K562 (cell line): Measurements from ENCODE around the gene DGKB. TPM values are rescaled to one million over a fixed set of nuclear protein-coding genes. Genes with fewer than 3 reads are reported as not detected.

Experiments
- ATAC-seq: fragments of 200-7000 bp; cut with Tn5 transposase; 3 replicates; pipeline ENCODE4 v1.9.1; 2020; ENCODE audit warnings: moderate library complexity
- BruUV-seq: library from RNA; stranded (reverse); fragments of 400-500 nt; replicated peaks from 2 replicates; lab custom pipeline; 2021; lab: Mats Ljungman, UMichigan
- CTCF ChIA-PET: fragments of 300-600 bp; formaldehyde crosslinking; extraction: SDS; loops from one replicate; lab custom pipeline; 2021; ENCODE audit warnings: low intra/inter-chr PET ratio; lab: Yijun Ruan, JAX
- POLR2A ChIA-PET: fragments of 300-600, 350-650 bp; sonication (Branson Sonifier 250); formaldehyde crosslinking; extraction: SDS; loops from one replicate; lab custom pipeline; 2021; ENCODE audit warnings: antibody characterized with exemption, inconsistent platforms; lab: Yijun Ruan, JAX
- DNase-seq, 4 experiments: peaks; one replicate each; pipeline versions ENCODE4 v3.0.0 to v3.0.0-alpha.2; 2011 to 2018; ENCODE audit warnings: low spot score in 3 of 4, mixed read lengths in 3 of 4; ENCODE audit errors: extremely low read depth in 1 of 4
- FAIRE-seq: peaks from 2 replicates; lab custom pipeline; 2011; peaks lifted over from hg19 to GRCh38; lab: Jason Lieb, UNC
- H2AFZ ChIP-seq: 2 replicates; pipeline ENCODE4 v1.6.0; 2011; ENCODE audit warnings: low read depth, low read length, control low read depth, inconsistent platforms
- H3K27ac ChIP-seq: fragments of 200-600 bp; 3 replicates; pipeline ENCODE4 v1.8.0; 2011; ENCODE audit warnings: low read depth, mild to moderate bottlenecking, control low read depth, inconsistent platforms, low read length, moderate library complexity, mixed read lengths; ENCODE audit errors: extremely low read depth
- H3K27me3 ChIP-seq, 2 experiments: fragments of 300-600 bp in 1 of 2; 2 replicates in 1 of 2; 3 replicates in 1 of 2; pipeline versions ENCODE4 v1.6.0 to v1.8.0; 2011; ENCODE audit warnings: inconsistent platforms in 2 of 2, low read length in 2 of 2, mild to moderate bottlenecking in 1 of 2, mixed read lengths in 1 of 2, moderate library complexity in 1 of 2; ENCODE audit not compliant: control insufficient read depth in 2 of 2, insufficient read depth in 2 of 2
- H3K36me3 ChIP-seq: fragments of 300-600 bp; 3 replicates; pipeline ENCODE4 v1.8.0; 2011; ENCODE audit warnings: mild to moderate bottlenecking, low read length, inconsistent platforms; ENCODE audit not compliant: control insufficient read depth, insufficient read depth
- H3K4me1 ChIP-seq, 2 experiments: fragments of 200-600 bp in 1 of 2; replicated peaks in 1 of 2; 2 replicates in 1 of 2; 3 replicates in 1 of 2; pipeline versions ENCODE4 v1.5.1 to v1.8.0; 2011; ENCODE audit warnings: inconsistent platforms in 2 of 2, low read length in 2 of 2, mild to moderate bottlenecking in 1 of 2, mixed read lengths in 1 of 2, moderate library complexity in 1 of 2; ENCODE audit not compliant: control insufficient read depth in 2 of 2, insufficient read depth in 2 of 2
- H3K4me2 ChIP-seq: 2 replicates; pipeline ENCODE4 v1.6.1; 2011; ENCODE audit warnings: low read length, control low read depth, inconsistent platforms, mixed read lengths; ENCODE audit not compliant: insufficient read depth
- H3K4me3 ChIP-seq: fragments of 200-600 bp; sonication (generic), shearing (Covaris generic); 2 replicates; pipeline ENCODE4 v1.5.1; 2016; ENCODE audit warnings: control low read depth, inconsistent platforms
- H3K79me2 ChIP-seq: fragments of 200-600 bp; 3 replicates; pipeline ENCODE4 v1.8.0; 2011; ENCODE audit warnings: low read length, inconsistent platforms; ENCODE audit not compliant: control insufficient read depth, insufficient read depth
- H3K9ac ChIP-seq, 2 experiments: 2 replicates each; pipeline versions ENCODE4 v1.6.0 to v1.6.1; 2011; ENCODE audit warnings: low read depth in 2 of 2, low read length in 2 of 2, control low read depth in 1 of 2, inconsistent platforms in 1 of 2, mild to moderate bottlenecking in 1 of 2, mixed read lengths in 1 of 2; ENCODE audit not compliant: insufficient read depth in 1 of 2
- H3K9me1 ChIP-seq: one replicate; pipeline ENCODE4 v1.6.0; 2011; ENCODE audit warnings: inconsistent platforms, mild to moderate bottlenecking, low read length, moderate library complexity; ENCODE audit not compliant: control insufficient read depth, insufficient read depth
- H3K9me3 ChIP-seq: replicated peaks from 2 replicates; pipeline ENCODE4 v1.5.1; 2011; ENCODE audit warnings: low read depth, low read length, inconsistent platforms; ENCODE audit not compliant: control insufficient read depth, insufficient read depth
- H4K20me1 ChIP-seq: replicated peaks from 2 replicates; pipeline ENCODE4 v1.6.1; 2011; ENCODE audit warnings: low read length, inconsistent platforms, mixed read lengths; ENCODE audit not compliant: control insufficient read depth, insufficient read depth
- ARID3A ChIP-seq: IDR thresholded peaks from 2 replicates; pipeline ENCODE4 v1.6.1; 2012; ENCODE audit warnings: low read depth, low read length, improper control_type of control experiment, borderline replicate concordance
- CXXC5 ChIP-seq: fragments of 250-450 bp; sonication (Bioruptor Pico); IDR thresholded peaks from 2 replicates; pipeline ENCODE4 v1.8.0; 2022; ENCODE audit warnings: inconsistent platforms, mild to moderate bottlenecking, moderate library complexity
- DNMT1 ChIP-seq: fragments of 450-650 bp; IDR thresholded peaks from 2 replicates; pipeline ENCODE4 v1.6.1; 2016; ENCODE audit warnings: antibody characterized with exemption, mild to moderate bottlenecking
- E2F4 ChIP-seq: sonication (generic); formaldehyde crosslinking; IDR thresholded peaks from 2 replicates; pipeline ENCODE4 v1.8.0; 2022; ENCODE audit warnings: mild to moderate bottlenecking, low read depth, missing genetic modification reagents
- E2F6 ChIP-seq, 2 experiments: IDR thresholded peaks; 2 replicates each; pipeline ENCODE4 v1.6.1; 2011; ENCODE audit warnings: borderline replicate concordance in 1 of 2, control low read depth in 1 of 2, low read depth in 1 of 2, low read length in 1 of 2, mild to moderate bottlenecking in 1 of 2, mixed read lengths in 1 of 2, moderate library complexity in 1 of 2; ENCODE audit not compliant: insufficient read depth in 1 of 2, insufficient read length in 1 of 2, poor library complexity in 1 of 2, severe bottlenecking in 1 of 2; ENCODE audit errors: extremely low read depth in 1 of 2
- MBD2 ChIP-seq: sonication (generic); IDR thresholded peaks from 2 replicates; pipeline ENCODE4 v1.6.1; 2016; ENCODE audit warnings: low read depth, borderline replicate concordance
- PHTF2 ChIP-seq: fragments of 250-450 bp; sonication (Bioruptor Pico); IDR thresholded peaks from 2 replicates; pipeline ENCODE4 v1.5.0; 2021; ENCODE audit warnings: mild to moderate bottlenecking
- PKNOX1 ChIP-seq: fragments of 450-650 bp; IDR thresholded peaks from 2 replicates; pipeline ENCODE4 v1.6.1; 2016
- SMARCA4 ChIP-seq: fragments of 450-650 bp; IDR thresholded peaks from 2 replicates; pipeline ENCODE4 v1.6.1; 2016
- USF2 ChIP-seq: sonication (generic); formaldehyde crosslinking; IDR thresholded peaks from 2 replicates; pipeline ENCODE4 v1.5.0; 2020; ENCODE audit warnings: missing genetic modification reagents
- ZFPM2 ChIP-seq: fragments of 250-450 bp; sonication (Bioruptor Pico); IDR thresholded peaks from 2 replicates; pipeline ENCODE4 v1.5.1; 2022; ENCODE audit warnings: mild to moderate bottlenecking
- ZNF740 ChIP-seq, 3 experiments: fragments of 200-800 bp in 1 of 3; sonication (Bioruptor generic) in 1 of 3; sonication (generic) in 1 of 3; formaldehyde crosslinking in 1 of 3; IDR thresholded peaks; 2 replicates each; pipeline versions ENCODE4 v1.6.1 to v1.8.0; 2016 to 2022; ENCODE audit warnings: mild to moderate bottlenecking in 2 of 3, missing compliant biosample characterization in 2 of 3, missing genetic modification characterization in 2 of 3, missing genetic modification reagents in 1 of 3
- ZSCAN32 ChIP-seq: fragments of 450-650 bp; formaldehyde crosslinking; IDR thresholded peaks from 2 replicates; pipeline ENCODE4 v1.4.0; 2020; ENCODE audit warnings: mild to moderate bottlenecking, moderate library complexity
- WGBS: fragments of 100-300 bp; shearing (Covaris generic); methylation state at CpG from one replicate; pipeline ENCODE4 v1.1.6; 2016; ENCODE audit warnings: low coverage, mixed read lengths; ENCODE audit not compliant: insufficient coverage; ENCODE audit errors: missing lambda C conversion rate; 5-methylcytosine and 5-hydroxymethylcytosine counted together
- in situ Hi-C: fragments of 300-500 bp; cut with MboI; formaldehyde crosslinking; loops from 4 replicates; pipeline ENCODE4 v1.15.0; 2018; ENCODE audit warnings: inconsistent platforms, mixed read lengths
- intact Hi-C: fragments of 100-400 bp; cut with micrococcal nuclease; formaldehyde crosslinking; loops from 2 replicates; pipeline ENCODE4 v1.14.2; 2022
- polyA plus RNA-seq, 8 experiments: library from polyadenylated mRNA; depleted of rRNA in 4 of 8; stranded (reverse) in 5 of 8; unstranded in 3 of 8; fragments of >200 nt; fragmentation: Nextera tagmentation in 2 of 8; fragmentation: Illumina TruSeq in 1 of 8; extraction: Ambion mirVana in 2 of 8; extraction: Trizol in 1 of 8; gene quantifications; 2 replicates each; pipeline versions ENCODE4 v1.2.1 to v1.2.3, GENCODE V29; 2011 to 2014; ENCODE audit warnings: inconsistent platforms in 1 of 8, missing spikeins in 1 of 8
- total RNA-seq, 7 experiments: library from RNA; depleted of rRNA in 6 of 7; stranded (reverse); fragments of >200 nt in 6 of 7; fragmentation: Illumina TruSeq in 2 of 7; extraction: Trizol in 2 of 7; gene quantifications; 2 replicates each; pipeline versions ENCODE4 v1.2.1 to v1.2.3, GENCODE V29; 2011 to 2021; ENCODE audit warnings: low replicate concordance in 1 of 7

Gene DGKB
- total and polyA plus RNA-seq, 9 of the 15 experiments (the other 6 are each of a cell fraction or from before 2014, with no cell fraction given) = 0.01 TPM; not detected in 8

- TF ChIP-seq ZNF740 (CRISPR knock-in tag; IDR thresholded peaks at IDR 0.05) (no peak), ZNF740 (tag; IDR thresholded peaks at IDR 0.05) (no peak), ZSCAN32 (no peak), USF2 (CRISPR knock-in tag) (no peak), DNMT1 (no peak), MBD2 (no peak)
Observed at GRCh38 chr7:14424675-14425074, 477.9 kb downstream of the DGKB start (continued).

- no TSS peak for BruUV-seq
- no peaks in the 10 kb centered on the region for H3K4me1 ChIP-seq
- H3K4me2 ChIP-seq = no peak overlapping the region
- H3K79me2 ChIP-seq = no peaks in the 10 kb centered on the region
- no peak for DNase-seq
- ChIA-PET CTCF (no interaction called here), POLR2A (no interaction called here)
- WGBS = 0% methylated on average over 5 of the region's 5 CpGs
- H3K36me3 ChIP-seq = no peaks in the 10 kb centered on the region
- ATAC-seq = no peak
- intact Hi-C loops = no loop called here
- no peak for FAIRE-seq
- H3K9me3 ChIP-seq = no peaks in the 10 kb centered on the region
- no peak overlapping the region for H3K27ac ChIP-seq
- H3K4me3 ChIP-seq = no peak overlapping the region
- in situ Hi-C loops = no loop called here
- no peaks in the 10 kb centered on the region for H3K9me1 ChIP-seq
- H3K27me3 ChIP-seq = no peaks in the 10 kb centered on the region
- no peaks in the 10 kb centered on the region for H4K20me1 ChIP-seq
- H2AFZ ChIP-seq = no peak overlapping the region
- H3K9ac ChIP-seq = no peak overlapping the region
- TF ChIP-seq PHTF2 (CRISPR knock-in tag) (no peak), CXXC5 (CRISPR knock-in tag) (no peak), E2F6 (IDR thresholded peaks at IDR 0.05; ENCODE audit: borderline replicate concordance in 1 of 2, extremely low read depth in 1 of 2, insufficient read depth in 1 of 2, insufficient read length in 1 of 2, low read depth in 1 of 2, low read length in 1 of 2, poor library complexity in 1 of 2, severe bottlenecking in 1 of 2) (no peak), PKNOX1 (no peak), E2F4 (no peak), ZFPM2 (CRISPR knock-in tag) (no peak), SMARCA4 (no peak), ARID3A (no peak)
Observed at GRCh38 chr7:14420768-14421167, 481.8 kb downstream of the DGKB start.
